Right lobe of liver (tissue), 4 donors: ENCODE measurements around the gene RAB1A.

Source experiments
- CTCF ChIP-seq, 4 donors: fragments of 200-600 bp in 3 of 4; fragments of 450-650 bp in 1 of 4; IDR thresholded peaks; one replicate each; pipeline versions ENCODE4 v1.5.1 to v1.8.0; 2016 to 2022; ENCODE audit warnings: antibody characterized with exemption in 4 of 4, mild to moderate bottlenecking in 2 of 4
- POLR2A ChIP-seq: fragments of 450-650 bp; IDR thresholded peaks from one replicate; pipeline ENCODE4 v1.6.1; 2017; ENCODE audit warnings: antibody characterized with exemption, mild to moderate bottlenecking
- donor health status: DM: no; HTN: no; CAD: no.
- donor health status: DM: no; HTN: no; CAD: no.
- donor health status: DM: no; HTN: yes; CAD: no.

- TF ChIP-seq CTCF (IDR thresholded peaks at IDR 0.05) (no peak), POLR2A (no peak)
Measured at GRCh38 chr2:65077898-65078297, 52.0 kb downstream of the RAB1A start.
